Left lung (tissue), 10 donors: ENCODE measurements around the gene CD74. TPM values are rescaled to one million over a fixed set of nuclear protein-coding genes. Genes with fewer than 3 reads are reported as not detected.

ENCODE experiments used
- ATAC-seq: fragments of 200-7000 bp; cut with Tn5 transposase; one replicate; pipeline ENCODE4 v1.9.1; 2020; ENCODE audit warnings: moderate library complexity
- DNase-seq, 4 donors: peaks; one replicate each; pipeline ENCODE4 v3.0.0-alpha.2; 2013 to 2020
- H3K27ac ChIP-seq, 2 donors: fragments of 200-600 bp; sonication (generic) in 1 of 2; one replicate each; pipeline versions ENCODE4 v1.5.0 to v1.8.0; 2020 to 2021
- H3K27me3 ChIP-seq, 2 donors: fragments of 200-600 bp; sonication (generic) in 1 of 2; one replicate each; pipeline versions ENCODE4 v1.5.0 to v1.8.0; 2020 to 2021
- H3K36me3 ChIP-seq, 2 donors: fragments of 200-600 bp; sonication (generic) in 1 of 2; one replicate each; pipeline versions ENCODE4 v1.5.0 to v1.8.0; 2020 to 2021
- H3K4me1 ChIP-seq, 2 donors: fragments of 200-600 bp; one replicate each; pipeline ENCODE4 v1.8.0; 2021
- H3K4me3 ChIP-seq, 2 donors: fragments of 200-600 bp; sonication (generic) in 1 of 2; one replicate each; pipeline versions ENCODE4 v1.5.0 to v1.8.0; 2020 to 2021; ENCODE audit warnings: mild to moderate bottlenecking in 1 of 2
- H3K9me3 ChIP-seq, 2 donors: fragments of 200-600 bp; sonication (generic) in 1 of 2; one replicate each; pipeline versions ENCODE4 v1.5.0 to v1.8.0; 2020 to 2021
- CTCF ChIP-seq, 2 donors: fragments of 200-600 bp; sonication (generic) in 1 of 2; IDR thresholded peaks; one replicate each; pipeline versions ENCODE4 v1.5.0 to v1.8.0; 2021; ENCODE audit warnings: antibody characterized with exemption in 2 of 2
- intact Hi-C, 2 donors: fragments of 100-400 bp; cut with DNase I; formaldehyde crosslinking; loops; one replicate each; pipeline versions ENCODE4 v1.11.2 to v1.14.2; 2022
- polyA plus RNA-seq, 6 donors: library from polyadenylated mRNA; unstranded; fragments of 120-200 nt; gene quantifications; one replicate each; pipeline ENCODE4 v1.2.1, GENCODE V29; 2013; ENCODE audit not compliant: insufficient read length in 6 of 6
- total RNA-seq, 2 donors: library from RNA; stranded (reverse); fragmentation: NEBNext Ultra II Directional; extraction: Animal tissue kit (Norgen Biotek cat#: 25700); gene quantifications; one replicate each; pipeline ENCODE4 v1.2.1, GENCODE V29; 2021
- donor health status: DM: no; HTN: yes; CAD: no.
- donor health status: DM: no; HTN: no; CAD: no.

The CD74 gene
- total and polyA plus RNA-seq, 8 donors, result 143 to 2,212 (median 189) TPM

DNA sequence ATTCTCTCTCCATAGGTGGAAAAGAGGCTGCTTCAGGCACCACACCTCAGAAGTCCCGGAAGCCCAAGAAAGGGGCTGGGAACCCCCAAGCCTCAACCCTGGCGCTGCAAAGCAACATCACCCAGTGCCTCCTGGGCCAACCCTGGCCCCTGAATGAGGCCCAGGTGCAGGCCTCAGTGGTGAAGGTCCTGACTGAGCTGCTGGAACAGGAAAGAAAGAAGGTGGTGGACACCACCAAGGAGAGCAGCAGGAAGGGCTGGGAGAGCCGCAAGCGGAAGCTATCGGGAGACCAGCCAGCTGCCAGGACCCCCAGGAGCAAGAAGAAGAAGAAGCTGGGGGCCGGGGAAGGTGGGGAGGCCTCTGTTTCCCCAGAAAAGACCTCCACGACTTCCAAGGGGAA lies 16.4 kb downstream of the CD74 start:
- H3K27me3 ChIP-seq, result no peaks in the 10 kb centered on the region
- TF ChIP-seq CTCF (IDR thresholded peaks at IDR 0.05), result no peak
- intact Hi-C loops, result no loop called here
- H3K27ac ChIP-seq, result no peak overlapping the region
- H3K4me1 ChIP-seq, result no peaks in the 10 kb centered on the region
- H3K4me3 ChIP-seq, result no peak overlapping the region
- peaks cover 0 to 100% of the 10 kb centered on the region in 2 donors for H3K36me3 ChIP-seq
- ATAC-seq (no peak), DNase-seq (no peak)
- no peaks in the 10 kb centered on the region for H3K9me3 ChIP-seq

DNA sequence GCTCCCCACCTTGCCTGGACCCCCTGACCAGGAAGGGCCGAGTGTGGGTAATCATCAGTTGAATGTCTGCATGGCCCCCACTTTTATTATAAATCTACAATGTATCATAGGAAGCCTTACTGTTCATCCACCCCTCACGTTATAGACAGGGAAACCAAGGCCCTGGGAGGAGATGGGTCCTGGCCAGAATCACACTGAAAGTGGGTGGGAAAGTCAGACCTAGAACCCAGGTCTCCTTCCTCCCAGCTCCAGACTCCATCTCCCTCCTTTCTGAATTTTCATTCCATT lies 17.1 kb downstream of the CD74 start:
- intact Hi-C loops, result no loop called here
- ATAC-seq, result no peak
- no peaks in the 10 kb centered on the region for H3K27me3 ChIP-seq
- no peak for TF ChIP-seq CTCF (IDR thresholded peaks at IDR 0.05)
- H3K36me3 ChIP-seq, result peaks cover 0 to 100% of the 10 kb centered on the region in 2 donors
- H3K4me1 ChIP-seq, result no peaks in the 10 kb centered on the region
- H3K4me3 ChIP-seq, result no peak overlapping the region
- peak in 1 of 4 donors; percentile 3 for DNase-seq
- no peaks in the 10 kb centered on the region for H3K9me3 ChIP-seq
- no peak overlapping the region for H3K27ac ChIP-seq

- no peaks in the 10 kb centered on the region for H3K4me1 ChIP-seq
Observed at GRCh38 chr5:150394912-150395687, 17.6 kb downstream of the CD74 start.

GRCh38 chr5:150394131-150394530 lies 18.6 kb downstream of the CD74 start:
- Histone ChIP-seq H3K27ac (no peak overlapping the region), H3K27me3 (no peaks in the 10 kb centered on the region), H3K9me3 (no peaks in the 10 kb centered on the region), H3K4me1 (no peaks in the 10 kb centered on the region), H3K4me3 (no peak overlapping the region), H3K36me3 (peaks cover 0 to 100% of the 10 kb centered on the region in 2 donors)
- DNase-seq (no peak), ATAC-seq (no peak)
- intact Hi-C loops, result no loop called here
- no peak for TF ChIP-seq CTCF (IDR thresholded peaks at IDR 0.05)

More at GRCh38 chr5:150394912-150395687, 17.6 kb downstream of the CD74 start:
- intact Hi-C loops, result no loop called here
- Histone ChIP-seq H3K9me3 (no peaks in the 10 kb centered on the region), H3K27ac (no peak overlapping the region), H3K4me3 (no peak overlapping the region), H3K27me3 (no peaks in the 10 kb centered on the region), H3K36me3 (peaks cover 0 to 100% of the 10 kb centered on the region in 2 donors)
- ATAC-seq (no peak), DNase-seq (peak in 1 of 4 donors; percentile 41)
- TF ChIP-seq CTCF (IDR thresholded peaks at IDR 0.05), result no peak

DNA sequence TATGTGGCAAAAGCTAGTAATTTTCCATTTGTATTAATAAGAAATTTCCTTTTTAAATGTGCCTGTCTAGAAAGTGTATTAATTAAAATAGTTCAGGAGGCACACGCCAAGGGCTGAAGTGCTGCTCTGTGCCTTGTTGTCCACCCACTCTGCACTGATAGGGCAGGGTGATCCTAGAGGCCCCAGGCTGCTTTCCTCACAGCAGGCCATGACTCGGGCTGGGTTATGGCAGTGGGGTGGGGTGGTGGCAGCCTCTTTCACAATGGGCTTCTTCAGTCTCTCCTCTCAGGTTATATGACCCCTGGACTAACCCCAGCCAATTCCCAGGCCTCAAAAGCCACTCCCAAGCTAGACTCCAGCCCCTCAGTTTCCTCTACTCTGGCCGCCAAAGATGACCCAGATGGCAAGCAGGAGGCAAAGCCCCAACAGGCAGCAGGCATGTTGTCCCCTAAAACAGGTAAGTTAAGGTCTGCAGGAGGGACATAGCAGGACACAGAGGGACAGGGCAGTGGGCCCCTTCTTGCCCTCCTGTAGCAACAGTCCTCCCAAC lies 19.5 kb downstream of the CD74 start:
- intact Hi-C loops, result no loop called here
- Histone ChIP-seq H3K27me3 (no peaks in the 10 kb centered on the region), H3K4me1 (no peaks in the 10 kb centered on the region), H3K4me3 (no peak overlapping the region), H3K9me3 (no peaks in the 10 kb centered on the region), H3K27ac (no peak overlapping the region), H3K36me3 (peaks cover 0 to 100% of the 10 kb centered on the region in 2 donors)
- ATAC-seq (no peak), DNase-seq (no peak)
- no peak for TF ChIP-seq CTCF (IDR thresholded peaks at IDR 0.05)
